ENCODE data around the gene ATP4B. TPM values are rescaled to one million over a fixed set of nuclear protein-coding genes. Genes with fewer than 3 reads are reported as not detected.

ATP4B gene
- total and polyA plus RNA-seq, 2 experiments from 2014 or later = not detected

GRCh38 chr13:113636266-113636963 is 21.6 kb downstream of the ATP4B start:
- Histone ChIP-seq H3K36me3 (ENCODE audit: low read depth) (peaks cover 29% of the 10 kb centered on the region; the same call in 1 of the 2 replicates), H2AFZ (no peak overlapping the region), H3K79me2 (ENCODE audit: insufficient read depth) (peaks cover 13% of the 10 kb centered on the region), H3K9ac (no peak overlapping the region), H4K20me1 (ENCODE audit: insufficient read depth) (no peaks in the 10 kb centered on the region), H3K9me3 (ENCODE audit: low read depth) (no peaks in the 10 kb centered on the region), H3K27ac (no peak overlapping the region), H3K4me2 (ENCODE audit: unreplicated experiment) (no peak overlapping the region), H3F3A (ENCODE audit: insufficient read depth) (0 out of 2 replicates have a peak, but pooled peaks cover 5% of the 10 kb centered on the region), H3K4me1 (ENCODE audit: insufficient read depth) (no peaks in the 10 kb centered on the region), H3K27me3 (replicated peaks; ENCODE audit: insufficient read depth) (no peaks in the 10 kb centered on the region), H3K9me2 (ENCODE audit: insufficient read depth) (no peaks in the 10 kb centered on the region), H3K4me3 (no peak overlapping the region)
- 94 to 96% methylated on average over 24 of the region's 24 CpGs for WGBS, 2 experiments (ENCODE audit: low coverage in 1 of 2, low lambda C conversion rate in 2 of 2, missing lambda C conversion rate in 2 of 2)
- in situ Hi-C loops (cut with MboI) = no loop called here
- TF ChIP-seq EZH2 (IDR thresholded peaks at IDR 0.05; ENCODE audit: insufficient read depth, poor library complexity, severe bottlenecking) (no peak), EZH2phosphoT487 (IDR thresholded peaks at IDR 0.05; ENCODE audit: insufficient read depth, low read depth) (no peak)
- no peak for DNase-seq

- no peaks in the 10 kb centered on the region for H3K4me1 ChIP-seq (ENCODE audit: insufficient read depth)
- no peak overlapping the region for H3K27ac ChIP-seq
- no peak overlapping the region for H3K9ac ChIP-seq
- DNase-seq = no peak
- no peak for TF ChIP-seq EZH2 (IDR thresholded peaks at IDR 0.05; ENCODE audit: insufficient read depth, poor library complexity, severe bottlenecking)
- TF ChIP-seq EZH2phosphoT487 (IDR thresholded peaks at IDR 0.05; ENCODE audit: insufficient read depth, low read depth) = no peak
- H3K79me2 ChIP-seq (ENCODE audit: insufficient read depth) = peaks cover 19% of the 10 kb centered on the region
- no peaks in the 10 kb centered on the region for H3K9me2 ChIP-seq (ENCODE audit: insufficient read depth)
- H3K36me3 ChIP-seq (ENCODE audit: low read depth) = peaks cover 25% of the 10 kb centered on the region; the same call in 1 of the 2 replicates
- H3K27me3 ChIP-seq (replicated peaks; ENCODE audit: insufficient read depth) = no peaks in the 10 kb centered on the region
- in situ Hi-C loops (cut with MboI) = no loop called here
- WGBS, 2 experiments (ENCODE audit: low coverage in 1 of 2, low lambda C conversion rate in 2 of 2, missing lambda C conversion rate in 2 of 2) = 97 to 98% methylated on average over 23 to 25 of the region's 25 CpGs
- no peak overlapping the region for H3K4me3 ChIP-seq
- H3K9me3 ChIP-seq (ENCODE audit: low read depth) = no peaks in the 10 kb centered on the region
- H4K20me1 ChIP-seq (ENCODE audit: insufficient read depth) = no peaks in the 10 kb centered on the region
- no peak overlapping the region for H3K4me2 ChIP-seq (ENCODE audit: unreplicated experiment)
- no peak overlapping the region for H2AFZ ChIP-seq
- H3F3A ChIP-seq (ENCODE audit: insufficient read depth) = 0 out of 2 replicates have a peak, but pooled peaks cover 5% of the 10 kb centered on the region
These were observed 22.3 kb downstream of the ATP4B start for GRCh38 chr13:113635709-113636108.

- no peaks in the 10 kb centered on the region for H3K9me3 ChIP-seq (ENCODE audit: low read depth)
- no peaks in the 10 kb centered on the region for H3K4me1 ChIP-seq (ENCODE audit: insufficient read depth)
- 96 to 100% methylated on average over 7 of the region's 7 CpGs for whole genome bisulfite sequencing, 2 experiments (ENCODE audit: low coverage in 1 of 2, low lambda C conversion rate in 2 of 2, missing lambda C conversion rate in 2 of 2)
- TF ChIP-seq EZH2 (IDR thresholded peaks at IDR 0.05; ENCODE audit: insufficient read depth, poor library complexity, severe bottlenecking) (no peak), EZH2phosphoT487 (IDR thresholded peaks at IDR 0.05; ENCODE audit: insufficient read depth, low read depth) (no peak)
- peaks cover 20% of the 10 kb centered on the region; the same call in 1 of the 2 replicates for H3K36me3 ChIP-seq (ENCODE audit: low read depth)
- no peaks in the 10 kb centered on the region for H4K20me1 ChIP-seq (ENCODE audit: insufficient read depth)
- H3K27ac ChIP-seq = no peak overlapping the region
- peaks cover 24% of the 10 kb centered on the region for H3K79me2 ChIP-seq (ENCODE audit: insufficient read depth)
- H3F3A ChIP-seq (ENCODE audit: insufficient read depth) = 0 out of 2 replicates have a peak, but pooled peaks cover 5% of the 10 kb centered on the region
- H3K4me2 ChIP-seq (ENCODE audit: unreplicated experiment) = no peak overlapping the region
- no peak for DNase-seq
- H3K9me2 ChIP-seq (ENCODE audit: insufficient read depth) = no peaks in the 10 kb centered on the region
- no peaks in the 10 kb centered on the region for H3K27me3 ChIP-seq (replicated peaks; ENCODE audit: insufficient read depth)
- no peak overlapping the region for H3K9ac ChIP-seq
- H3K4me3 ChIP-seq = no peak overlapping the region
- H2AFZ ChIP-seq = no peak overlapping the region
- in situ Hi-C loops (cut with MboI) = no loop called here
These were observed 23.0 kb downstream of the ATP4B start for GRCh38 chr13:113635048-113635420.

- peaks cover 29% of the 10 kb centered on the region for H3K79me2 ChIP-seq (ENCODE audit: insufficient read depth)
- no peaks in the 10 kb centered on the region for H3K4me1 ChIP-seq (ENCODE audit: insufficient read depth)
- WGBS, 2 experiments (ENCODE audit: low coverage in 1 of 2, low lambda C conversion rate in 2 of 2, missing lambda C conversion rate in 2 of 2) = 91 to 93% methylated on average over 16 of the region's 16 CpGs
- in situ Hi-C loops (cut with MboI) = no loop called here
- H3K27me3 ChIP-seq (replicated peaks; ENCODE audit: insufficient read depth) = no peaks in the 10 kb centered on the region
- H3K9ac ChIP-seq = no peak overlapping the region
- 0 out of 2 replicates have a peak, but pooled peaks cover 5% of the 10 kb centered on the region for H3F3A ChIP-seq (ENCODE audit: insufficient read depth)
- no peaks in the 10 kb centered on the region for H3K9me3 ChIP-seq (ENCODE audit: low read depth)
- H3K4me2 ChIP-seq (ENCODE audit: unreplicated experiment) = no peak overlapping the region
- no peak for TF ChIP-seq EZH2 (IDR thresholded peaks at IDR 0.05; ENCODE audit: insufficient read depth, poor library complexity, severe bottlenecking)
- H2AFZ ChIP-seq = no peak overlapping the region
- H3K9me2 ChIP-seq (ENCODE audit: insufficient read depth) = no peaks in the 10 kb centered on the region
- DNase-seq = no peak
- no peaks in the 10 kb centered on the region for H4K20me1 ChIP-seq (ENCODE audit: insufficient read depth)
- peaks cover 20% of the 10 kb centered on the region; the same call in 1 of the 2 replicates for H3K36me3 ChIP-seq (ENCODE audit: low read depth)
- H3K27ac ChIP-seq = no peak overlapping the region
- no peak overlapping the region for H3K4me3 ChIP-seq
These were observed 23.5 kb downstream of the ATP4B start for GRCh38 chr13:113634279-113635047.

Measured in GM23248 (cell line).